Keratinocyte (primary cell): Measurements from ENCODE around the gene CPVL. TPM values are rescaled to one million over a fixed set of nuclear protein-coding genes. Genes with fewer than 3 reads are reported as not detected.

Experiments
- DNase-seq: peaks from one replicate; pipeline ENCODE4 v3.0.0-alpha.2; 2011; ENCODE audit warnings: low read depth, missing footprints, low spot score
- FAIRE-seq: peaks from 2 replicates; lab custom pipeline; 2011; peaks lifted over from hg19 to GRCh38; lab: Jason Lieb, UNC
- H2AFZ ChIP-seq: 2 replicates; pipeline ENCODE4 v1.6.0; 2012; ENCODE audit warnings: low read length, control low read depth, inconsistent platforms; ENCODE audit not compliant: control insufficient read depth
- H3K27ac ChIP-seq: 2 replicates; pipeline ENCODE4 v1.5.1; 2011; ENCODE audit warnings: low read length; ENCODE audit not compliant: control insufficient read depth, insufficient read depth
- H3K27me3 ChIP-seq: 3 replicates; pipeline ENCODE4 v1.6.0; 2011; ENCODE audit warnings: low read length; ENCODE audit not compliant: control insufficient read depth, insufficient read depth; ENCODE audit errors: extremely low read depth
- H3K36me3 ChIP-seq, 2 experiments: 2 replicates in 1 of 2; 3 replicates in 1 of 2; pipeline ENCODE4 v1.5.1; 2011; ENCODE audit warnings: low read length in 2 of 2, mild to moderate bottlenecking in 1 of 2; ENCODE audit not compliant: control insufficient read depth in 2 of 2, insufficient read depth in 2 of 2; ENCODE audit errors: extremely low read depth in 1 of 2
- H3K4me1 ChIP-seq: 3 replicates; pipeline ENCODE4 v1.5.1; 2011; ENCODE audit warnings: low read length; ENCODE audit not compliant: control insufficient read depth, insufficient read depth; ENCODE audit errors: extremely low read depth
- H3K4me2 ChIP-seq: 3 replicates; pipeline ENCODE4 v1.6.0; 2011; ENCODE audit warnings: low read depth, low read length; ENCODE audit not compliant: control insufficient read depth, insufficient read depth; ENCODE audit errors: extremely low read depth
- H3K4me3 ChIP-seq, 3 experiments: fragments of 200-600 bp in 1 of 3; sonication (generic) in 1 of 3; 2 replicates in 2 of 3; 3 replicates in 1 of 3; pipeline ENCODE4 v1.5.1; 2011 to 2016; ENCODE audit warnings: low read length in 3 of 3, mild to moderate bottlenecking in 3 of 3, control low read depth in 2 of 3, inconsistent platforms in 1 of 3, low read depth in 1 of 3, mixed read lengths in 1 of 3, mixed run types in 1 of 3, moderate library complexity in 1 of 3; ENCODE audit not compliant: control insufficient read depth in 2 of 3, insufficient read depth in 2 of 3; ENCODE audit errors: extremely low read depth in 1 of 3
- H3K79me2 ChIP-seq: 2 replicates; pipeline ENCODE4 v1.6.0; 2012; ENCODE audit warnings: low read length; ENCODE audit not compliant: control insufficient read depth, insufficient read depth
- H3K9ac ChIP-seq: 3 replicates; pipeline ENCODE4 v1.6.0; 2011; ENCODE audit warnings: low read length; ENCODE audit not compliant: control insufficient read depth, insufficient read depth; ENCODE audit errors: extremely low read depth
- H3K9me1 ChIP-seq: 3 replicates; pipeline ENCODE4 v1.6.0; 2011; ENCODE audit warnings: low read length; ENCODE audit not compliant: control insufficient read depth, insufficient read depth; ENCODE audit errors: extremely low read depth
- H3K9me3 ChIP-seq: 2 replicates; pipeline ENCODE4 v1.5.1; 2012; ENCODE audit warnings: low read depth, low read length; ENCODE audit not compliant: control insufficient read depth
- H4K20me1 ChIP-seq: 3 replicates; pipeline ENCODE4 v1.6.0; 2011; ENCODE audit warnings: low read length; ENCODE audit not compliant: control insufficient read depth, insufficient read depth; ENCODE audit errors: extremely low read depth
- CTCF ChIP-seq, 3 experiments: IDR thresholded peaks in 1 of 3; conservative IDR thresholded peaks in 1 of 3; optimal IDR thresholded peaks in 1 of 3; 2 replicates in 2 of 3; 3 replicates in 1 of 3; pipeline versions ENCODE3 to v1.5.1; 2011; ENCODE audit warnings: low read length in 3 of 3, mild to moderate bottlenecking in 3 of 3, moderate library complexity in 2 of 3, control low read depth in 1 of 3, inconsistent platforms in 1 of 3; ENCODE audit not compliant: insufficient read depth in 2 of 3; ENCODE audit errors: extremely low read depth in 1 of 3
- EZH2 ChIP-seq: IDR thresholded peaks from one replicate; pipeline ENCODE4 v1.6.1; 2012; ENCODE audit warnings: inconsistent platforms, mild to moderate bottlenecking, low read length, moderate library complexity
- dilution Hi-C: fragments of 300-500 bp; cut with MboI; formaldehyde crosslinking; loops from one replicate; pipeline ENCODE4 v1.7.0; 2020; ENCODE audit warnings: low sequenced_read_pairs; ENCODE audit not compliant: extremely low pct_ligation_motif_present
- polyA plus RNA-seq, 5 experiments: library from polyadenylated mRNA; depleted of rRNA in 3 of 5; stranded (reverse) in 3 of 5; stranded (forward) in 1 of 5; unstranded in 1 of 5; fragments of >200 nt; gene quantifications; 1 replicate in 1 of 5; 2 replicates in 3 of 5; 3 replicates in 1 of 5; pipeline versions ENCODE4 v1.2.1 to v1.2.3, GENCODE V29; 2011 to 2012; ENCODE audit warnings: missing spikeins in 2 of 5, low read depth in 1 of 5, low replicate concordance in 1 of 5

CPVL gene
- polyA plus RNA-seq, 1 donor (not counting 4 experiments of a cell fraction or from before 2014, with no cell fraction given) = 9.8 TPM

- Histone ChIP-seq H3K27me3 (no peaks in the 10 kb centered on the region), H3K27ac (no peak overlapping the region), H3K4me2 (no peak overlapping the region), H3K36me3 (no peaks in the 10 kb centered on the region), H3K9me3 (no peaks in the 10 kb centered on the region), H3K79me2 (no peaks in the 10 kb centered on the region), H4K20me1 (no peaks in the 10 kb centered on the region), H3K4me1 (peaks cover 32% of the 10 kb centered on the region), H2AFZ (no peak overlapping the region), H3K9ac (no peak overlapping the region), H3K9me1 (no peaks in the 10 kb centered on the region), H3K4me3 (no peak overlapping the region)
- dilution Hi-C loops = no loop called here
- no peak for DNase-seq
- TF ChIP-seq CTCF (optimal IDR thresholded peaks at IDR 0.05 in 1 of 3, IDR thresholded peaks at IDR 0.05 in 1 of 3, conservative IDR thresholded peaks at IDR 0.05 in 1 of 3; ENCODE audit: extremely low read depth in 1 of 3, insufficient read depth in 2 of 3, low read length in 3 of 3) = no peak
- no peak for TF ChIP-seq EZH2
- no peak for FAIRE-seq
These were observed 162.1 kb downstream of the CPVL start for GRCh38 chr7:28984217-28984616.

GRCh38 chr7:28983396-28984190, 162.7 kb downstream of the CPVL start:
- Histone ChIP-seq H3K27me3 (no peaks in the 10 kb centered on the region), H3K9me3 (no peaks in the 10 kb centered on the region), H3K4me3 (no peak overlapping the region), H3K4me2 (no peak overlapping the region), H3K9me1 (no peaks in the 10 kb centered on the region), H3K4me1 (peaks cover 26% of the 10 kb centered on the region), H2AFZ (no peak overlapping the region), H3K27ac (no peak overlapping the region), H3K79me2 (no peaks in the 10 kb centered on the region), H3K36me3 (no peaks in the 10 kb centered on the region), H3K9ac (no peak overlapping the region), H4K20me1 (no peaks in the 10 kb centered on the region)
- FAIRE-seq (no peak), DNase-seq (no peak)
- TF ChIP-seq CTCF (optimal IDR thresholded peaks at IDR 0.05 in 1 of 3, IDR thresholded peaks at IDR 0.05 in 1 of 3, conservative IDR thresholded peaks at IDR 0.05 in 1 of 3; ENCODE audit: extremely low read depth in 1 of 3, insufficient read depth in 2 of 3, low read length in 3 of 3) = no peak
- TF ChIP-seq EZH2 = no peak
- dilution Hi-C loops = no loop called here
